Progenitor cell of endocrine pancreas (in vitro differentiated cells): ENCODE results near the gene KIF1A. TPM values are rescaled to one million over a fixed set of nuclear protein-coding genes. Genes with fewer than 3 reads are reported as not detected.
A peak's percentile ranks its signal among the peaks of the same experiment; 100 is the strongest.

Experiments
- DNase-seq: peaks from one replicate; pipeline ENCODE4 v3.0.0; 2021; ENCODE audit warnings: low spot score; ENCODE audit not compliant: unreplicated experiment
- H3K27ac Mint-ChIP-seq: 2 replicates; pipeline ENCODE4 v1.8.0; 2021; ENCODE audit warnings: mild to moderate bottlenecking, moderate library complexity, mixed read lengths
- H3K27me3 Mint-ChIP-seq: 2 replicates; pipeline ENCODE4 v1.8.0; 2021; ENCODE audit warnings: mixed read lengths
- H3K36me3 Mint-ChIP-seq: 2 replicates; pipeline ENCODE4 v1.8.0; 2022; ENCODE audit warnings: mixed read lengths; ENCODE audit not compliant: insufficient read depth
- H3K4me1 Mint-ChIP-seq: 2 replicates; pipeline ENCODE4 v1.8.0; 2021; ENCODE audit warnings: low read depth, mixed read lengths
- H3K4me3 Mint-ChIP-seq: 2 replicates; pipeline ENCODE4 v1.8.0; 2021; ENCODE audit warnings: low read depth, mild to moderate bottlenecking, moderate library complexity, mixed read lengths
- H3K9me3 Mint-ChIP-seq: 2 replicates; pipeline ENCODE4 v1.8.0; 2021; ENCODE audit warnings: low read depth, mixed read lengths
- total RNA-seq: library from RNA; stranded (reverse); gene quantifications from 2 replicates; pipeline ENCODE4 v1.2.1, GENCODE V29; 2021
- TF ChIP-seq, protein P1 (sequence below): fragments of 200-600 bp; sonication (generic); IDR thresholded peaks from one replicate; pipeline ENCODE4 v1.5.0; 2021; ENCODE audit warnings: antibody characterized with exemption, mild to moderate bottlenecking; ENCODE audit not compliant: unreplicated experiment

Gene KIF1A
- total RNA-seq, 1 donor from 2014 or later: 132 TPM

- H3K36me3 Mint-ChIP-seq: peaks cover 6% of the 10 kb centered on the region
- DNase-seq: no peak
- peak overlapping the region; percentile 74 for H3K27ac Mint-ChIP-seq
- H3K4me1 Mint-ChIP-seq: peaks cover 18% of the 10 kb centered on the region
- no peaks in the 10 kb centered on the region for H3K27me3 Mint-ChIP-seq
- TF ChIP-seq, protein P1, sequence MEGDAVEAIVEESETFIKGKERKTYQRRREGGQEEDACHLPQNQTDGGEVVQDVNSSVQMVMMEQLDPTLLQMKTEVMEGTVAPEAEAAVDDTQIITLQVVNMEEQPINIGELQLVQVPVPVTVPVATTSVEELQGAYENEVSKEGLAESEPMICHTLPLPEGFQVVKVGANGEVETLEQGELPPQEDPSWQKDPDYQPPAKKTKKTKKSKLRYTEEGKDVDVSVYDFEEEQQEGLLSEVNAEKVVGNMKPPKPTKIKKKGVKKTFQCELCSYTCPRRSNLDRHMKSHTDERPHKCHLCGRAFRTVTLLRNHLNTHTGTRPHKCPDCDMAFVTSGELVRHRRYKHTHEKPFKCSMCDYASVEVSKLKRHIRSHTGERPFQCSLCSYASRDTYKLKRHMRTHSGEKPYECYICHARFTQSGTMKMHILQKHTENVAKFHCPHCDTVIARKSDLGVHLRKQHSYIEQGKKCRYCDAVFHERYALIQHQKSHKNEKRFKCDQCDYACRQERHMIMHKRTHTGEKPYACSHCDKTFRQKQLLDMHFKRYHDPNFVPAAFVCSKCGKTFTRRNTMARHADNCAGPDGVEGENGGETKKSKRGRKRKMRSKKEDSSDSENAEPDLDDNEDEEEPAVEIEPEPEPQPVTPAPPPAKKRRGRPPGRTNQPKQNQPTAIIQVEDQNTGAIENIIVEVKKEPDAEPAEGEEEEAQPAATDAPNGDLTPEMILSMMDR: no peak
- no peaks in the 10 kb centered on the region for H3K9me3 Mint-ChIP-seq
- no peak overlapping the region for H3K4me3 Mint-ChIP-seq
These were observed 25.8 kb downstream of the KIF1A start for GRCh38 chr2:240794178-240794721.

DNA sequence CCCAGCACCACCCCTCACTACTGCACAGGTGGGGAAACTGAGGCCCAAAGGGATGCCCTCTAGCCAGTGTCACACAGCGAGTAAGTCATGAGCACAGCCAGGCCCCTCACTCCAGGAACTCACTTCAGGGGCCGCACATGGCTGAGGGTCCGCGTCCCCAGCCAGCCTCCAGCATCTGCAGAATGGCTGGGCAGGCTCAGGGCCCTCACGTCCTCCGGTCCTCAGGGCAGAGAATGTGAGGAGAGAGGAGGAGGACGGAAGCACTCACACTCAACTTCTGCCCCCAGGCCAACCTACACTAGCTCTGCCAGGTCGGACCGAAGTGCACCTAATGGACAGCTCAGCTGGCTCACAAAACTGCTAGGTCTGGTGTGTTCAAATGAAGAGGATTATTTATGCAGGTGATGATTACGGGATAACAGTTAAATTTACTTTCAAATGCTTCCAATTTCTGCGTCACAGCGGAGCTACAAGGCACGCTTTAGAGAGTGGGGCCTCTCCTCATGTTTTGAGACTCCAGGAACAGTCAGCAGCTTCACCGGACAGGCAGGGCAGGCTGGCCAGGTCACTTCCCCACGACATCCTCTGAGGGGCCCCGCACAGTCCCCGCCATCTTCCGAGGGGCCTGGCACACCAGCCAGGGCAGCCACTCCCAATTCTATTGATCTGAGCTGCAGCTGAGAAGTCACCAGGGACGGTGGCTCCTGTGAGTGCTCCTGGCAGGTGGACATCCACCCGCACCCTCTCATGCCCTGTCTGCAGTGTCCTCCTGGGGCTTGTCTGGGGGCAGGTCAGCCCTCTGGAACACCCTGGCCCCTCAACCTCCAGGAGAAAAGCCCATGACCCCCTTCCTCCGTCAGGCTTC, 26.5 kb downstream of the KIF1A start:
- H3K36me3 Mint-ChIP-seq: peaks cover 8% of the 10 kb centered on the region
- H3K4me3 Mint-ChIP-seq: no peak overlapping the region
- no peaks in the 10 kb centered on the region for H3K27me3 Mint-ChIP-seq
- peak overlapping the region; percentile 24 for H3K27ac Mint-ChIP-seq
- H3K4me1 Mint-ChIP-seq: peaks cover 18% of the 10 kb centered on the region
- H3K9me3 Mint-ChIP-seq: no peaks in the 10 kb centered on the region
- DNase-seq: no peak
- TF ChIP-seq, protein P1: no peak

- Mint-ChIP-seq H3K27me3 (no peaks in the 10 kb centered on the region), H3K27ac (no peak overlapping the region), H3K4me1 (peaks cover 18% of the 10 kb centered on the region), H3K9me3 (no peaks in the 10 kb centered on the region), H3K4me3 (no peak overlapping the region), H3K36me3 (peaks cover 10% of the 10 kb centered on the region)
- TF ChIP-seq, protein P1: no peak
- no peak for DNase-seq
These were observed 27.2 kb downstream of the KIF1A start for GRCh38 chr2:240792629-240793312.

- no peak overlapping the region for H3K27ac Mint-ChIP-seq
- peaks cover 18% of the 10 kb centered on the region for H3K4me1 Mint-ChIP-seq
- H3K27me3 Mint-ChIP-seq: no peaks in the 10 kb centered on the region
- no peak overlapping the region for H3K4me3 Mint-ChIP-seq
- H3K9me3 Mint-ChIP-seq: no peaks in the 10 kb centered on the region
- TF ChIP-seq, protein P1: no peak
- DNase-seq: no peak
- H3K36me3 Mint-ChIP-seq: peaks cover 9% of the 10 kb centered on the region
These were observed 28.0 kb downstream of the KIF1A start for GRCh38 chr2:240791821-240792628.
